Transverse colon (tissue), 4 donors: Measurements from ENCODE around the gene SCN2A.

ENCODE experiments used
- EP300 ChIP-seq: sonication (generic); formaldehyde crosslinking; IDR thresholded peaks from one replicate; pipeline ENCODE4 v1.6.1; 2017; ENCODE audit warnings: antibody characterized with exemption, low read depth
- POLR2A ChIP-seq: fragments of 450-650 bp; IDR thresholded peaks from one replicate; pipeline ENCODE4 v1.6.1; 2016; ENCODE audit warnings: antibody characterized with exemption, mild to moderate bottlenecking, moderate library complexity
- POLR2AphosphoS5 ChIP-seq, 3 donors: sonication (generic); formaldehyde crosslinking; IDR thresholded peaks; one replicate each; pipeline ENCODE4 v1.6.1; 2016; ENCODE audit warnings: antibody characterized with exemption in 3 of 3
- TF ChIP-seq, protein P1 (sequence below), 5 experiments: fragments of 200-600 bp in 3 of 5; fragments of 450-650 bp in 2 of 5; sonication (generic) in 3 of 5; IDR thresholded peaks; 1 replicate in 2 of 5; 2 replicates in 3 of 5; pipeline ENCODE4 v1.5.1; 2016 to 2017; ENCODE audit warnings: antibody characterized with exemption in 5 of 5, inconsistent platforms in 3 of 5, mild to moderate bottlenecking in 2 of 5, moderate library complexity in 1 of 5

DNA sequence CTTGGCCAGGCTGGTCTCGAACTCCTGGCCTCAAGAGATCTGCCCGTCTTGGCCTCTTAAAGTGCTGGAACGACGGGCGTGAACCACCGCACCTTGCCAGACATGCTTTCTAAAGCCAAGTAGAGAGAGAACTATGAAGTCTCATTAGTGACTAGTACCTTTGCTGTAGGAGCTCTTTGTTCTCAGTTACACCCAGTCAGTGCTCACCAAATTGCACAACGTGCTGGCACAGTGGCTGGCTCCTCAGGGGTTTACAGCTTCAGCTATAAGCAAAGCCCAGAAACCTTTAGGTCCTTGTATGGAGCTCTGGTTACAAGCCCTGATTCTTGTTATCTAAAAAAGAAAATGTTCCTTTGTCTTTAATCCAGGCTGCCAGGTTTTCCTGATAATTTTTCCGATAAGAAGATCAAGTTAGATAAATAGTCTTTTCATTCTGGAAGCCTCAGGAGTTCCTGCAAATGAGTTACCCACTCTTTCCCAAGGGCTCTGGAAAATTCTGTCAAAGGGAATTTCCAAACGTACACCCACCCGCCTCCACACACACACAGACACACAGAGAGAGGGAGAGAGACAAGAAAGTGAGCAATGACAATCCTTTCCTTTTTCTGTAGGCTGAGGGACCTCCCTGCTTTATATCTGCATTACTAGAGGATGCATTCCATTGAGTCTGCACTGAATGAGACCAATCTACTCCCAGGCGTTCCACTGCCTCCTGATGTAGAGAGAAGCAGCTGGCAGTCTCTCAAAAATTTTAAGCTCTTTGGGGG lies 130.1 kb downstream of the SCN2A start:
- TF ChIP-seq, protein P1, sequence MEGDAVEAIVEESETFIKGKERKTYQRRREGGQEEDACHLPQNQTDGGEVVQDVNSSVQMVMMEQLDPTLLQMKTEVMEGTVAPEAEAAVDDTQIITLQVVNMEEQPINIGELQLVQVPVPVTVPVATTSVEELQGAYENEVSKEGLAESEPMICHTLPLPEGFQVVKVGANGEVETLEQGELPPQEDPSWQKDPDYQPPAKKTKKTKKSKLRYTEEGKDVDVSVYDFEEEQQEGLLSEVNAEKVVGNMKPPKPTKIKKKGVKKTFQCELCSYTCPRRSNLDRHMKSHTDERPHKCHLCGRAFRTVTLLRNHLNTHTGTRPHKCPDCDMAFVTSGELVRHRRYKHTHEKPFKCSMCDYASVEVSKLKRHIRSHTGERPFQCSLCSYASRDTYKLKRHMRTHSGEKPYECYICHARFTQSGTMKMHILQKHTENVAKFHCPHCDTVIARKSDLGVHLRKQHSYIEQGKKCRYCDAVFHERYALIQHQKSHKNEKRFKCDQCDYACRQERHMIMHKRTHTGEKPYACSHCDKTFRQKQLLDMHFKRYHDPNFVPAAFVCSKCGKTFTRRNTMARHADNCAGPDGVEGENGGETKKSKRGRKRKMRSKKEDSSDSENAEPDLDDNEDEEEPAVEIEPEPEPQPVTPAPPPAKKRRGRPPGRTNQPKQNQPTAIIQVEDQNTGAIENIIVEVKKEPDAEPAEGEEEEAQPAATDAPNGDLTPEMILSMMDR (IDR thresholded peaks at IDR 0.05) = no peak
- TF ChIP-seq POLR2AphosphoS5 (IDR thresholded peaks at IDR 0.05) (no peak), EP300 (no peak), POLR2A (no peak)
